ENCODE measurements around the gene ZNF335. TPM values are rescaled to one million over a fixed set of nuclear protein-coding genes. Genes with fewer than 3 reads are reported as not detected.

Gene ZNF335
- total and polyA plus RNA-seq, 2 of the 13 experiments (the other 11 are each of a cell fraction or from before 2014, with no cell fraction given): 9.7 to 13.7 TPM

GRCh38 chr20:45934586-45935415 is 37.2 kb downstream of the ZNF335 start, which contains the start of gene PCIF1 (continued):
- TF ChIP-seq SP1 (IDR thresholded peaks at IDR 0.05) (peak; percentile 66; the same call in 1 of the 2 replicates), SP1 (CRISPR knock-in tag; IDR thresholded peaks at IDR 0.05) (peak; percentile 100), DPF2 (CRISPR knock-in tag; IDR thresholded peaks at IDR 0.05; ENCODE audit: borderline replicate concordance, low read depth) (no peak), HOXA9 (CRISPR knock-in tag; IDR thresholded peaks at IDR 0.05; ENCODE audit: borderline replicate concordance) (no peak; the same call in none of the 2 replicates), ZBTB39 (CRISPR knock-in tag; IDR thresholded peaks at IDR 0.05) (no peak; the same call in 1 of the 2 replicates), PHB2 (IDR thresholded peaks at IDR 0.05; ENCODE audit: partially characterized antibody) (no peak), CENPX (CRISPR knock-in tag; IDR thresholded peaks at IDR 0.05) (no peak), GATAD2A (CRISPR knock-in tag; IDR thresholded peaks at IDR 0.05) (no peak; the same call in 1 of the 2 replicates), THAP11 (CRISPR knock-in tag; IDR thresholded peaks at IDR 0.05) (peak; percentile 89), SALL1 (CRISPR knock-in tag; IDR thresholded peaks at IDR 0.05) (peak; percentile 91; the same call in 1 of the 2 replicates), ZNF354B (CRISPR knock-in tag; IDR thresholded peaks at IDR 0.05) (no peak), ZNF12 (CRISPR knock-in tag; IDR thresholded peaks at IDR 0.05) (no peak; the same call in 1 of the 2 replicates), PBX3 (CRISPR knock-in tag; IDR thresholded peaks at IDR 0.05; ENCODE audit: borderline replicate concordance) (peak; percentile 27; the same call in 1 of the 2 replicates), ZNF615 (CRISPR knock-in tag; IDR thresholded peaks at IDR 0.05; ENCODE audit: borderline replicate concordance) (no peak), TFAP4 (IDR thresholded peaks at IDR 0.05; ENCODE audit: borderline replicate concordance, low read depth) (no peak), DNMT1 (CRISPR knock-in tag; IDR thresholded peaks at IDR 0.05) (0 out of 2 replicates have a peak, but pooled peaks have one; percentile 82), RARA (CRISPR knock-in tag; IDR thresholded peaks at IDR 0.05) (peak; percentile 51), HDAC6 (IDR thresholded peaks at IDR 0.05; ENCODE audit: low read depth, low read length) (no peak), SMAD1 (CRISPR knock-in tag; IDR thresholded peaks at IDR 0.05; ENCODE audit: borderline replicate concordance, low read depth) (peak; percentile 96; the same call in 1 of the 2 replicates), DDIT3 (CRISPR knock-in tag; IDR thresholded peaks at IDR 0.05) (no peak), ZBTB14 (CRISPR knock-in tag; IDR thresholded peaks at IDR 0.05) (peak; percentile 97)

Data from HepG2 (cell line).